Thyroid gland (tissue), 4 donors: ENCODE data around the gene HLA-F. TPM values are rescaled to one million over a fixed set of nuclear protein-coding genes. Genes with fewer than 3 reads are reported as not detected.

Source experiments
- DNase-seq, 2 donors: peaks; one replicate each; pipeline ENCODE4 v3.0.0-alpha.2; 2019
- H3K27ac ChIP-seq, 3 donors: fragments of 200-600 bp; sonication (generic); 1 replicate in 2 of 3; 2 replicates in 1 of 3; pipeline ENCODE4 v1.5.1; 2016 to 2019; ENCODE audit warnings: mild to moderate bottlenecking in 1 of 3, moderate library complexity in 1 of 3
- H3K27me3 ChIP-seq: fragments of 200-600 bp; sonication (generic); one replicate; pipeline ENCODE4 v1.5.1; 2019
- H3K36me3 ChIP-seq, 2 donors: fragments of 200-600 bp; sonication (generic); one replicate each; pipeline ENCODE4 v1.5.1; 2016 to 2019
- H3K4me1 ChIP-seq, 2 donors: fragments of 200-600 bp; sonication (generic); one replicate each; pipeline ENCODE4 v1.5.1; 2017 to 2019
- H3K4me3 ChIP-seq, 3 donors: fragments of 200-600 bp; sonication (generic); replicated peaks in 1 of 3; 1 replicate in 2 of 3; 2 replicates in 1 of 3; pipeline ENCODE4 v1.5.1; 2016; ENCODE audit warnings: mild to moderate bottlenecking in 1 of 3
- H3K9me3 ChIP-seq: fragments of 200-600 bp; sonication (generic); one replicate; pipeline ENCODE4 v1.5.1; 2017
- CTCF ChIP-seq, 6 experiments: fragments of 200-600 bp in 3 of 6; fragments of 450-650 bp in 3 of 6; sonication (generic) in 3 of 6; IDR thresholded peaks; one replicate each; pipeline ENCODE4 v1.5.1; 2016 to 2019; ENCODE audit warnings: antibody characterized with exemption in 6 of 6, mild to moderate bottlenecking in 2 of 6, inconsistent platforms in 1 of 6, moderate library complexity in 1 of 6
- POLR2A ChIP-seq, 2 donors: fragments of 450-650 bp; IDR thresholded peaks; one replicate each; pipeline ENCODE4 v1.6.1; 2017; ENCODE audit warnings: antibody characterized with exemption in 2 of 2, mild to moderate bottlenecking in 2 of 2, moderate library complexity in 1 of 2
- WGBS, 2 donors: methylation state at CpG; one replicate each; pipeline ENCODE4 v1.1.5; 2017; 5-methylcytosine and 5-hydroxymethylcytosine counted together
- intact Hi-C: fragments of 100-400 bp; cut with DNase I; formaldehyde crosslinking; loops from one replicate; pipeline ENCODE4 v1.15.1; 2023
- total RNA-seq, 4 donors: library from RNA; depleted of rRNA; stranded (reverse); fragments of >200 nt; gene quantifications; one replicate each; pipeline ENCODE4 v1.2.3, GENCODE V29; 2016

The HLA-F gene
- total RNA-seq, 4 donors from 2014 or later = 33.9 to 81.3 (median 44.6) TPM

GRCh38 chr6:29705389-29706231, 17.6 kb upstream of the HLA-F start:
- Histone ChIP-seq H3K9me3 (no peaks in the 10 kb centered on the region), H3K4me1 (no peaks in the 10 kb centered on the region), H3K27ac (no peak overlapping the region), H3K27me3 (no peaks in the 10 kb centered on the region), H3K4me3 (no peak overlapping the region), H3K36me3 (no peaks in the 10 kb centered on the region)
- intact Hi-C loops = loop anchor here (2.0 kb wide), 1 partner anchor 131 kb away; no protein-coding TSS in a partner anchor
- peak in 1 of 2 donors; percentile 22 for DNase-seq
- TF ChIP-seq POLR2A (IDR thresholded peaks at IDR 0.05) = no peak
- TF ChIP-seq CTCF (IDR thresholded peaks at IDR 0.05) = peak in 4 of 6 experiments; percentile 54 to 66 (median 62)
- WGBS, 2 donors = 40 to 59% methylated on average over 10 of the region's 10 CpGs

GRCh38 chr6:29708432-29709179, 14.6 kb upstream of the HLA-F start:
- no peaks in the 10 kb centered on the region for H3K36me3 ChIP-seq
- H3K4me3 ChIP-seq = no peak overlapping the region
- TF ChIP-seq CTCF (IDR thresholded peaks at IDR 0.05) = no peak
- TF ChIP-seq POLR2A (IDR thresholded peaks at IDR 0.05) = no peak
- DNase-seq = no peak
- no peaks in the 10 kb centered on the region for H3K27me3 ChIP-seq
- no peak overlapping the region for H3K27ac ChIP-seq
- H3K4me1 ChIP-seq = no peaks in the 10 kb centered on the region
- no peaks in the 10 kb centered on the region for H3K9me3 ChIP-seq
- intact Hi-C loops = no loop called here
- 69 to 72% methylated on average over 11 of the region's 11 CpGs for WGBS, 2 donors

GRCh38 chr6:29709188-29709587, 14.0 kb upstream of the HLA-F start:
- Histone ChIP-seq H3K36me3 (no peaks in the 10 kb centered on the region), H3K27me3 (no peaks in the 10 kb centered on the region), H3K4me1 (no peaks in the 10 kb centered on the region), H3K27ac (no peak overlapping the region), H3K9me3 (no peaks in the 10 kb centered on the region), H3K4me3 (no peak overlapping the region)
- DNase-seq = no peak
- TF ChIP-seq POLR2A (IDR thresholded peaks at IDR 0.05) (no peak), CTCF (IDR thresholded peaks at IDR 0.05) (no peak)
- intact Hi-C loops = no loop called here
- 49 to 55% methylated on average over 4 of the region's 4 CpGs for WGBS, 2 donors

GRCh38 chr6:29710281-29710941, 12.8 kb upstream of the HLA-F start:
- no peaks in the 10 kb centered on the region for H3K27me3 ChIP-seq
- no peaks in the 10 kb centered on the region for H3K4me1 ChIP-seq
- intact Hi-C loops = no loop called here
- no peak overlapping the region for H3K27ac ChIP-seq
- H3K9me3 ChIP-seq = no peaks in the 10 kb centered on the region
- DNase-seq = no peak
- no peak overlapping the region for H3K4me3 ChIP-seq
- TF ChIP-seq POLR2A (IDR thresholded peaks at IDR 0.05) (no peak), CTCF (IDR thresholded peaks at IDR 0.05) (no peak)
- 63 to 84% methylated on average over 7 to 8 of the region's 8 CpGs for WGBS, 2 donors
- H3K36me3 ChIP-seq = no peaks in the 10 kb centered on the region
